ENCODE measurements around the gene MLYCD.

Gene MLYCD

GRCh38 chr16:83968891-83969649 is 70.2 kb downstream of the MLYCD start:
- Histone ChIP-seq H2AFZ (ENCODE audit: low read depth) (no peak overlapping the region), H3K36me3 (ENCODE audit: insufficient read depth) (no peaks in the 10 kb centered on the region), H3K27me3 (ENCODE audit: insufficient read depth, low read depth) (peaks cover 4% of the 10 kb centered on the region; the same call in 1 of the 2 replicates), H4K20me1 (ENCODE audit: insufficient read depth) (no peaks in the 10 kb centered on the region), H3K9ac (no peak overlapping the region), H3K79me2 (ENCODE audit: insufficient read depth, low read depth) (no peaks in the 10 kb centered on the region), H3K27ac (no peak overlapping the region), H3K4me2 (no peak overlapping the region), H3K4me1 (ENCODE audit: low read depth, poor library complexity, severe bottlenecking) (no peaks in the 10 kb centered on the region), H3K4me3 (IDR thresholded peaks at IDR 0.05; ENCODE audit: insufficient read depth, low read depth, low read length) (no peak overlapping the region)
- TF ChIP-seq, protein P1, sequence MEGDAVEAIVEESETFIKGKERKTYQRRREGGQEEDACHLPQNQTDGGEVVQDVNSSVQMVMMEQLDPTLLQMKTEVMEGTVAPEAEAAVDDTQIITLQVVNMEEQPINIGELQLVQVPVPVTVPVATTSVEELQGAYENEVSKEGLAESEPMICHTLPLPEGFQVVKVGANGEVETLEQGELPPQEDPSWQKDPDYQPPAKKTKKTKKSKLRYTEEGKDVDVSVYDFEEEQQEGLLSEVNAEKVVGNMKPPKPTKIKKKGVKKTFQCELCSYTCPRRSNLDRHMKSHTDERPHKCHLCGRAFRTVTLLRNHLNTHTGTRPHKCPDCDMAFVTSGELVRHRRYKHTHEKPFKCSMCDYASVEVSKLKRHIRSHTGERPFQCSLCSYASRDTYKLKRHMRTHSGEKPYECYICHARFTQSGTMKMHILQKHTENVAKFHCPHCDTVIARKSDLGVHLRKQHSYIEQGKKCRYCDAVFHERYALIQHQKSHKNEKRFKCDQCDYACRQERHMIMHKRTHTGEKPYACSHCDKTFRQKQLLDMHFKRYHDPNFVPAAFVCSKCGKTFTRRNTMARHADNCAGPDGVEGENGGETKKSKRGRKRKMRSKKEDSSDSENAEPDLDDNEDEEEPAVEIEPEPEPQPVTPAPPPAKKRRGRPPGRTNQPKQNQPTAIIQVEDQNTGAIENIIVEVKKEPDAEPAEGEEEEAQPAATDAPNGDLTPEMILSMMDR (conservative IDR thresholded peaks at IDR 0.05; ENCODE audit: low read depth, low read length): no peak

- no peak overlapping the region for H3K4me3 ChIP-seq (IDR thresholded peaks at IDR 0.05; ENCODE audit: insufficient read depth, low read depth, low read length)
- no peak overlapping the region for H3K27ac ChIP-seq
- H2AFZ ChIP-seq (ENCODE audit: low read depth): no peak overlapping the region
- H3K9ac ChIP-seq: no peak overlapping the region
- no peaks in the 10 kb centered on the region for H3K4me1 ChIP-seq (ENCODE audit: low read depth, poor library complexity, severe bottlenecking)
- no peaks in the 10 kb centered on the region for H3K79me2 ChIP-seq (ENCODE audit: insufficient read depth, low read depth)
- no peaks in the 10 kb centered on the region for H3K36me3 ChIP-seq (ENCODE audit: insufficient read depth)
- H4K20me1 ChIP-seq (ENCODE audit: insufficient read depth): no peaks in the 10 kb centered on the region
- no peak overlapping the region for H3K4me2 ChIP-seq
- H3K27me3 ChIP-seq (ENCODE audit: insufficient read depth, low read depth): peaks cover 6% of the 10 kb centered on the region; the same call in 1 of the 2 replicates
- TF ChIP-seq, protein P1 (conservative IDR thresholded peaks at IDR 0.05; ENCODE audit: low read depth, low read length): no peak
Observed at GRCh38 chr16:83969771-83970429, 71.0 kb downstream of the MLYCD start.

DNA sequence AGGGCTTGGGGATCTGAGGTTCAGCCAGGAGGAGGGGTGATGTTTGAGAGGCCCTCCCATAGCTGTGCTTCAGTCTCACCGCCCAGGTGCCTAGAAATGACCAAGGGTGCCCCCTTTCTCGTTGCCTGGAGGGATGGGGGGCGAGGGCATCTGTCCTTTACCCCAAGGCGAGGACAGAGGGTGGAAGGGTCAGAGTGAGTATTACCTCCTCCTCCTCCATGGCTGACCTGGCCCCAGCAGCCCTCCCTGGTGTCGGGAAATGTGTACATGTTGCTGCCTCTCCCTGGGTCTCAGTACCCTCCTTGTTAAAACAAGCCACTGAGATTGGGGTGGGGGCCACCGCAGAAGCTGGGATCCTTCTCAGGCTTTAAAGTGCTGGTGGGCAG is 71.5 kb downstream of the MLYCD start:
- TF ChIP-seq, protein P1 (conservative IDR thresholded peaks at IDR 0.05; ENCODE audit: low read depth, low read length): no peak
- Histone ChIP-seq H2AFZ (ENCODE audit: low read depth) (no peak overlapping the region), H3K9ac (no peak overlapping the region), H3K4me3 (IDR thresholded peaks at IDR 0.05; ENCODE audit: insufficient read depth, low read depth, low read length) (no peak overlapping the region), H3K4me2 (no peak overlapping the region), H3K36me3 (ENCODE audit: insufficient read depth) (no peaks in the 10 kb centered on the region), H3K27me3 (ENCODE audit: insufficient read depth, low read depth) (peaks cover 6% of the 10 kb centered on the region; the same call in 1 of the 2 replicates), H3K79me2 (ENCODE audit: insufficient read depth, low read depth) (no peaks in the 10 kb centered on the region), H4K20me1 (ENCODE audit: insufficient read depth) (no peaks in the 10 kb centered on the region), H3K4me1 (ENCODE audit: low read depth, poor library complexity, severe bottlenecking) (no peaks in the 10 kb centered on the region), H3K27ac (no peak overlapping the region)

DNA sequence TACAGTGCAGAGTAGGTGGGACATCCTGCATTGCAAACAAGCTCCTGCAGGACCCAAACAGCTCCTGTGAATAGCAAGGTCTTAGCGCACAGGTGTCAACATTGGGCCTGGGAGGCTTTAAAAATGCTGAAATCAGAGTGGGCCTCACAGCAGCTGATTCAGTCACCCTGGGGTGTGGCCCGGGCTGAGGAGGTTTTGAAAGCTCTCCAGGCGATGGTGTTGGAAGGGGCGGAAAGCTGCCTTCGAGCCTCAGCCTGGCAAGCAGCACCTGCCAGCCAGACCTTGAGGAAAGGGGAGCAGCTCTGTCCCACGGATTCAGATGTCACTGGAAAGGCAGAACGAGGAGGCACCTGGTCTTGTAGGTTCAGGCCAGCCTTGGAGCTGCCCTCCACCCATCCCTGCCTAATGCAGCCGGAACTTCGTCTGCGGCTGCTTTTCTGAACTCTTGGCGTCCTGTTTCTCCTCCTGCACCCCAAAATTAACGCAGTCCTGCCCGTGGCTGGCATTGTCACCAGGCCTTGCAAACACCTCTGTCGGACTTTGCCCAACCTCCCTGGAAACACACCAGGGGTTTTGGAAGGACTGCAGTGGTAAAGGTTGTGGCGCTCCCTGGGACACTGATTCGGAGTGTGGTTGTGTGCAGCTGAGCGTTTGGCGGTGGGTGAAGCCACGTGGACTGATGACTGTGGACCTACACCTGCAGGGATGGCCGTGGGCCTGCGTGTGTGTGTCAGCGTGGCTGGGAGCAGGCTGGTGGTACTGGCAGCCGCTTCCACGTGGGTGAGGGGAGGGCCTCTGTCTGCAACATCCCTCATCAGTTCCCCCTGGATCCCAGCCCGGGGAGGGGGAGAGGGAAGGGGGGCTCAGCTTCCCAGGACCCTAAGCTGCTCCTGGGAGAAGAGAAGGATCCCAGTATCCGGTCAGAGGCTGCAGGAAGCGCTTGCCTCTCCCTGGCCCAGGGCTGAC is 72.5 kb downstream of the MLYCD start:
- no peak overlapping the region for H2AFZ ChIP-seq (ENCODE audit: low read depth)
- H3K27me3 ChIP-seq (ENCODE audit: insufficient read depth, low read depth): peaks cover 8% of the 10 kb centered on the region; the same call in 1 of the 2 replicates
- no peaks in the 10 kb centered on the region for H3K79me2 ChIP-seq (ENCODE audit: insufficient read depth, low read depth)
- H3K27ac ChIP-seq: no peak overlapping the region
- H3K36me3 ChIP-seq (ENCODE audit: insufficient read depth): no peaks in the 10 kb centered on the region
- H3K9ac ChIP-seq: no peak overlapping the region
- no peak overlapping the region for H3K4me3 ChIP-seq (IDR thresholded peaks at IDR 0.05; ENCODE audit: insufficient read depth, low read depth, low read length)
- H4K20me1 ChIP-seq (ENCODE audit: insufficient read depth): no peaks in the 10 kb centered on the region
- H3K4me2 ChIP-seq: no peak overlapping the region
- H3K4me1 ChIP-seq (ENCODE audit: low read depth, poor library complexity, severe bottlenecking): no peaks in the 10 kb centered on the region
- TF ChIP-seq, protein P1 (conservative IDR thresholded peaks at IDR 0.05; ENCODE audit: low read depth, low read length): no peak

All from KMS-11 (cell line).